Colonic mucosa (tissue), 4 donors: ENCODE measurements around the gene ZNF846. TPM values are rescaled to one million over a fixed set of nuclear protein-coding genes. Genes with fewer than 3 reads are reported as not detected.
"Not testable (repeated sequence)": the region's sequence is repeated elsewhere in the genome, so short reads cannot be mapped to it uniquely, and the experiment has no call there.

Experiments
- DNase-seq: peaks from one replicate; pipeline ENCODE4 v3.0.0-alpha.2; 2020
- H3K27ac ChIP-seq: fragments of 200-600 bp; one replicate; pipeline ENCODE4 v1.8.0; 2021
- H3K27me3 ChIP-seq: fragments of 200-600 bp; one replicate; pipeline ENCODE4 v1.8.0; 2021
- H3K36me3 ChIP-seq: fragments of 200-600 bp; one replicate; pipeline ENCODE4 v1.8.0; 2021
- H3K4me1 ChIP-seq: fragments of 200-600 bp; one replicate; pipeline ENCODE4 v1.8.0; 2021; ENCODE audit warnings: mild to moderate bottlenecking
- H3K4me3 ChIP-seq: fragments of 200-600 bp; one replicate; pipeline ENCODE4 v1.8.0; 2021
- H3K9ac ChIP-seq, 2 donors: one replicate each; pipeline ENCODE4 v1.7.0; 2013; ENCODE audit warnings: control low read depth in 2 of 2, low read depth in 2 of 2, low read length in 2 of 2
- H3K9me3 ChIP-seq: fragments of 200-600 bp; one replicate; pipeline ENCODE4 v1.8.0; 2021
- CTCF ChIP-seq: fragments of 200-600 bp; IDR thresholded peaks from one replicate; pipeline ENCODE4 v1.8.0; 2022; ENCODE audit warnings: antibody characterized with exemption, mild to moderate bottlenecking
- intact Hi-C: fragments of 100-400 bp; cut with DNase I; formaldehyde crosslinking; loops from one replicate; pipeline ENCODE4 v1.14.1; 2022
- total RNA-seq, 2 donors: library from RNA; stranded (reverse); fragmentation: NEBNext Ultra II Directional in 1 of 2; extraction: Animal tissue kit (Norgen Biotek cat#: 25700) in 1 of 2; gene quantifications; one replicate each; pipeline ENCODE4 v1.2.1, GENCODE V29; 2021
- donor health status: healthy.
- donor health status: DM: no; HTN: no; CAD: no.
- donor health status: DM: no; HTN: no; CAD: no.

The ZNF846 gene
- total RNA-seq, 2 donors from 2014 or later, result 9.2 to 10.5 TPM

DNA sequence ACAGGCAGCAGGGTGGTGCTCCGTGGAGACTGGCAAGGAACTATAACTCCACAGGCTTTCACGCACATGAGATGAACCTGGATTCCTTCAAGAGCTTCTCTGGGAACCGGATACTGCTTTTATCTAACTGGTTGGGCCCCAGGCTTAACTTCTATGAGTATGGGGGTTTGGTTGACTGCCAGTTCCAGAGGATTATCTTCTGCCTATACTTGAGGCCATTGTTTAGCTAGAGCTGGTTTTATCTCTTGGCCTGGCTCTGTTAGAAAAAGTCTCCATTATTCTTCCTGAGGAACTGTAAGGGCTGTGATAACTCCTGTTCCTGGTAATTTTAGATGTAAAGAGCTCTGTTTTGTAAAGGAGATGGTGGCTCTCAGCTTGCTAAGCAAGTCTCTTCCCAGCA is 40.9 kb downstream of the ZNF846 start:
- no peak for TF ChIP-seq CTCF
- H3K36me3 ChIP-seq, result no peaks in the 10 kb centered on the region
- no peaks in the 10 kb centered on the region for H3K4me1 ChIP-seq
- no peaks in the 10 kb centered on the region for H3K27me3 ChIP-seq
- H3K9me3 ChIP-seq, result no peaks in the 10 kb centered on the region
- no peak overlapping the region for H3K4me3 ChIP-seq
- intact Hi-C loops, result no loop called here
- no peak for DNase-seq
- H3K27ac ChIP-seq, result no peak overlapping the region
- H3K9ac ChIP-seq, result no peak overlapping the region

DNA sequence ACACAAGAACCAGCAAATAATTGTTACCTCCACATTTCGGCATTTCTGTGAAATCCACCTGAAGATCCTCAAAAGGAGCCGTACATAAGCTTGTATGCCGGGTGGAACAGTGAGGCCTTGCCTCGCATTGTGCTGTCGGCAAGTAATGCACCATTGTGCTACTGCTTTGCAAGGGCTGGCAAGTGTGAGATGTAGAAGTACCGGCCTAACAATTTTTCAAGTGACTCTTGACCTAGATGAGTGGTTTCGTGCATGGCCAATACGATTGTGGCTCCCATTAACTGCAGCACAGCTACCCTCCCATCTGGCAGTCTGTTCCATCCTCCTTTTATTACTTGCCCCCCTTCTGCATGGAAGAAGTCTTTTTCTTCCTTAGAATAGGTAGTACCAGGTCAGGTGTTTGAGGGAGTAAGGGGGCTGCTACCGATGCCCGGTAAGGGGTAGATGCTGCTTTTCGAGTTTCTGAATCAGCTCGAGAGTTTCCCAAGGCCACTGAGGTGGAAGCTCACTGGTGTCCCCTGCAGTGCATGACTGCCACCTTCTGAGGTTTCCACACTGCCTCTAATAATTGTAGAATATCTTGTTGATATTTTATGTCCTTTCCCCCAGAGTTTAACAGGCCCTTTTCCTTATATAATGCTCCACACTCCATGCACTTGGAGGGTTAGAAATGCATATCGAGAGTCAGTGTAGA is 42.9 kb downstream of the ZNF846 start:
- H3K36me3 ChIP-seq, H3K27ac ChIP-seq, H3K9ac ChIP-seq, intact Hi-C loops, H3K4me1 ChIP-seq, H3K27me3 ChIP-seq, DNase-seq, H3K4me3 ChIP-seq, H3K9me3 ChIP-seq: not testable (repeated sequence)

- no peaks in the 10 kb centered on the region for H3K36me3 ChIP-seq
- no peaks in the 10 kb centered on the region for H3K9me3 ChIP-seq
- DNase-seq, result no peak
- no peak overlapping the region for H3K9ac ChIP-seq
- H3K4me3 ChIP-seq, result no peak overlapping the region
- H3K27ac ChIP-seq, result no peak overlapping the region
- intact Hi-C loops, result no loop called here
- no peaks in the 10 kb centered on the region for H3K27me3 ChIP-seq
- no peak for TF ChIP-seq CTCF
- no peaks in the 10 kb centered on the region for H3K4me1 ChIP-seq
Observed at GRCh38 chr19:9724157-9724556, 44.4 kb downstream of the ZNF846 start.

DNA sequence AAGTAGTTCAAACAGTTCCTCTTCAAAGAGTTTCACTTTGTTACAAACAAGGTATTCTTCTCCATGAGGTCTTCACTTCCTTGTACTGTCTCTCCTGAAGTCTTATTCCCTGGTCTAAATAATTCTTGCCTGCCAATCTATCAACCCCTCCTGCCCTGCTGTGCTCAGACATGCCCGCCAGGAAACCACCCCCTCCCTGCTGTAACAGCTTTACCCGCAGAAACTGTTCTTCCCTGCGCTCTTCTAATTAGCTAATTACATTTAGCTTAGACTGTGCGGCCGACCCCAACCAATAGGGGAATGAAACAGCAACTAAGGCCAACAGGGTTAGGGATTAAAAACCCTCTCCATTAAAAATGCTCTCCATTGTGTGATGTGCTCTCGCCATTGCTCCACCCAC is 46.7 kb downstream of the ZNF846 start:
- no peaks in the 10 kb centered on the region for H3K36me3 ChIP-seq
- H3K27ac ChIP-seq, result no peak overlapping the region
- H3K4me3 ChIP-seq, result no peak overlapping the region
- no peaks in the 10 kb centered on the region for H3K4me1 ChIP-seq
- H3K27me3 ChIP-seq, result no peaks in the 10 kb centered on the region
- H3K9ac ChIP-seq, result no peak overlapping the region
- intact Hi-C loops, result no loop called here
- DNase-seq, result no peak
- no peaks in the 10 kb centered on the region for H3K9me3 ChIP-seq
- no peak for TF ChIP-seq CTCF

GRCh38 chr19:9720541-9720940 is 48.0 kb downstream of the ZNF846 start:
- H3K4me3 ChIP-seq, result no peak overlapping the region
- intact Hi-C loops, result no loop called here
- TF ChIP-seq CTCF, result no peak
- H3K27me3 ChIP-seq, result no peaks in the 10 kb centered on the region
- H3K36me3 ChIP-seq, result no peaks in the 10 kb centered on the region
- no peak overlapping the region for H3K9ac ChIP-seq
- no peak overlapping the region for H3K27ac ChIP-seq
- no peaks in the 10 kb centered on the region for H3K4me1 ChIP-seq
- no peak for DNase-seq
- H3K9me3 ChIP-seq, result no peaks in the 10 kb centered on the region

GRCh38 chr19:9711815-9712214 is 56.7 kb downstream of the ZNF846 start:
- intact Hi-C loops, result no loop called here
- H3K27me3 ChIP-seq, result no peaks in the 10 kb centered on the region
- no peak overlapping the region for H3K4me3 ChIP-seq
- H3K36me3 ChIP-seq, result no peaks in the 10 kb centered on the region
- no peaks in the 10 kb centered on the region for H3K4me1 ChIP-seq
- H3K9me3 ChIP-seq, result no peaks in the 10 kb centered on the region
- H3K27ac ChIP-seq, result no peak overlapping the region
- no peak overlapping the region for H3K9ac ChIP-seq
- TF ChIP-seq CTCF, result no peak
- DNase-seq, result no peak
